ENCODE data around the gene TCF15.

GRCh38 chr20:626579-626978, 16.5 kb upstream of the TCF15 start:
- TF ChIP-seq CTCF (IDR thresholded peaks at IDR 0.05; ENCODE audit: insufficient read depth, low read length, poor library complexity, severe bottlenecking), result no peak
- no peak for TF ChIP-seq EZH2phosphoT487 (conservative IDR thresholded peaks at IDR 0.05; ENCODE audit: low read length)

Measured in SU-DHL-6 (cell line).